NCI-H2107 (cell line): ENCODE data around the gene CEP97.
"Not testable (repeated sequence)": the region's sequence is repeated elsewhere in the genome, so short reads cannot be mapped to it uniquely, and the experiment has no call there.

ENCODE experiments used
- DNase-seq: peaks from one replicate; lab custom pipeline; 2025; lab: John Stamatoyannopoulos, UW

Gene CEP97

GRCh38 chr3:101701696-101702634 lies 22.4 kb upstream of the CEP97 start:
- no peak for DNase-seq

- DNase-seq = no peak
Measured at GRCh38 chr3:101702726-101703125, 21.7 kb upstream of the CEP97 start.

- no peak for DNase-seq
Measured at GRCh38 chr3:101703169-101703568, 21.2 kb upstream of the CEP97 start.

DNA sequence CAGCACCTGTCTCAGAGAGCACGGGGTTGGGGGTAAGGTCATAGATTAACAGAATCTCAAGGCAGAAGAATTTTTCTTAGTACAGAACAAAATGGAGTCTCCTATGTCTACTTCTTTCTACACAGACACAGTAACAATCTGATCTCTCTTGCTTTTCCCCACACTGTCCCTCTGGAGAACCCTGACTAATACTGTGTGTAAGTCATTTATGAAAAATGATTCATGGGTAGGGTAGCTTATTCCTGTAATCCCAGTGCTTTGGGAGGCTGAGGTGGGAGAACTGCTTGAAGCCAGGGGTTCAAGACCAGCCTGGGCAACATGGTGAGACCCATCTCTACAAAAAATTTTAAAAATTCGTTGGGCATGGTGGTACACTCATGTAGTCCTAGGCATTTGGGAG lies 19.8 kb upstream of the CEP97 start:
- not testable (repeated sequence) for DNase-seq

DNA sequence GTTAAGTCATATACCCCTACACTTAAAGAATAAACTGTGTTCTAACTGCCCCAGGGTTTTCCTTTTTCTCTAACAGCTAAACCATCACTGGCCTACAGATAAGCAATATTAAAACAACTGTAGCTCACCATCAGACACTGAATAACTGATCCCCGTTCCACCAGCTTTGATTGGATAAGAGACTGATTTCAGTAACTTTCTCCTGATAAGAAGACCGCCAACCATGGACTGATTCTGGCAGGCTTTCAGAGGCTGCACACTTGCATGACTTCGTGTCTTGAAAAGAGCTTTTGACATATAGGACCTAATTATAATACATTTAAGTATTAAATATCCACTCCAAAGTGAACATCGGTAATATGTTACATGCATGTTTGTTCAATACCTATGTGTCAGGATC lies 15.3 kb upstream of the CEP97 start:
- no peak for DNase-seq

GRCh38 chr3:101718455-101718854 lies 6.0 kb upstream of the CEP97 start:
- no peak for DNase-seq

DNA sequence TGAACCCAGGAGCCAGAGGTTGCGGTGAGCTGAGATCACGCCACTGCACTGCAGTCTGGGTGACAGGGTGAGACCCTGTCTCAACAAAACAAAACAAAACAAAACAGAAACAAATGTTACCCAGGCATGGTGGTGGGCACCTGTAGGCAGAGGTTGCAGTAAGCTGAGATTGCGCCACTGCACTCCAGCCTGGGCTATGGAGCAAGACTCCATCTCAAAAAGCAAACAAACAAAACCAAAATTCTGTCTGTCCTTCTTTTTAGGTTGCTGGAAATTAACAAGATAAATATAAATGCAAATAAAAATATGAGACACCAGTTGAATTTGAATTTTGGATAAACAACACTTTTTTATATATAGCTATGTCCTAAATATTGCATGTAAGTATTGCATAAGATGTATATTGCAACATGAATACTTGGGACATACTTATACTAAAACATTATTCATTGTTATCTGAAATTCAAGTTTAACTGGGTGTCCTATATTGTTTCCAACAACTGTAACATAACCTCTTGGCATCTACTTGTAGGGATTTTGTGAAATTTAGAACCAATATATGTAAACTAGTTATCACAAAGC lies 4.7 kb upstream of the CEP97 start:
- DNase-seq = no peak

- DNase-seq = no peak
Measured at GRCh38 chr3:101720851-101721840, 3.3 kb upstream of the CEP97 start.

- DNase-seq = no peak
Measured at GRCh38 chr3:101722394-101723173, 1.8 kb upstream of the CEP97 start.

DNA sequence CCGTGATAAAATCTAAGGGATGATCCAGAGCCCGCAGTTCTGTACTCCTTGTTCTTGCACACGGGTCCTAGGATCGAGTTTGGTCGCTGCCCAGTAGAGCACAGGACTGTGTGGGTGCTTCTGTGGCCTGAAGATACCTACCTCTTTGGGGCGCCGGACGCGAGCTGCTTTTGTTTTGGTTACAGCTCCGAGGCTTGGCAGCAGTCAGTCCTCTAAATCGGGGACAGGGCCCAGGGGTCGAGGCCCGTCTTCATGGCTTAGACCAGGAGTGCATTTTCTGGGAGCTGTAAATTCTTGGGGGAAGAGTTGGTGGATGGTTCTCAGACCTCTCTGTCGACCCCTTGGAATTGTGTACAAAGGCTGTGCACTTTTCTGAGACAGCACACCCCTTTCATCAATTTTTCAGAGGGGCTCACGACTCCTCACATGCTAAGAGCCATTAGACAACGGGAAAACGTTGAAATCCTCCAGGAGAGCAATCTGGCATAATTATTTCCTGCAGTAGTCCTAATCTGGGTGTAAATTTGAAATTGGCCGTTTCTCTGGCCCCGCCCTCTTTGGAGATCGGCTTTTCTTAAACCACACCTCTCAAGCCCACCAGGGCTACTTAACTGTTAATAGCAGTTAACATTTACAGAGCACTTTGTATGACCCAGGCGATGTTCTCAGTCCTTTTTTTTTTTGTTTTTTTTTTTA lies 928 bp downstream of the CEP97 start:
- DNase-seq = no peak

- DNase-seq = no peak
Measured at GRCh38 chr3:101725890-101726275, 1.5 kb downstream of the CEP97 start.

GRCh38 chr3:101729586-101729985 lies 5.2 kb downstream of the CEP97 start:
- no peak for DNase-seq

- no peak for DNase-seq
Measured at GRCh38 chr3:101730839-101731238, 6.4 kb downstream of the CEP97 start.

- no peak for DNase-seq
Measured at GRCh38 chr3:101732240-101732641, 7.8 kb downstream of the CEP97 start.

- no peak for DNase-seq
Measured at GRCh38 chr3:101735833-101736232, 11.4 kb downstream of the CEP97 start.

DNA sequence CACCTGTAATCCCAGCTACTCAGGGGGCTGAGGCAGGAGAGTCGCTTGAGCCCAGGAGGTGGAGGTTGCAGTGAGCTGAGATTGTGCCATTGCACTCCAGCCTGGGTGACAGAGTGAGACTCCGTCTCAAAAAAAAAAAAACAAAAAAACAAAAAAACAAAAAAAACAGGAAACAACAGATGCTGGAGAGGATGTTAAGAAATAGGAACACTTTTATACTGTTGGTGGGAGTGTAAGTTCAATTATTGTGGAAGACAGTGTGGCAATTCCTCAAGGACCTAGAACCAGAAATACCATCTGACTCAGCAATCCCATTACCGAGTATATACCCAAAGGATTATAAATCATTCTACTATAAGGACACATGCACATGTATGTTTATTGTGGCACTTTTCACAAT lies 17.5 kb downstream of the CEP97 start:
- DNase-seq = not testable (repeated sequence)

DNA sequence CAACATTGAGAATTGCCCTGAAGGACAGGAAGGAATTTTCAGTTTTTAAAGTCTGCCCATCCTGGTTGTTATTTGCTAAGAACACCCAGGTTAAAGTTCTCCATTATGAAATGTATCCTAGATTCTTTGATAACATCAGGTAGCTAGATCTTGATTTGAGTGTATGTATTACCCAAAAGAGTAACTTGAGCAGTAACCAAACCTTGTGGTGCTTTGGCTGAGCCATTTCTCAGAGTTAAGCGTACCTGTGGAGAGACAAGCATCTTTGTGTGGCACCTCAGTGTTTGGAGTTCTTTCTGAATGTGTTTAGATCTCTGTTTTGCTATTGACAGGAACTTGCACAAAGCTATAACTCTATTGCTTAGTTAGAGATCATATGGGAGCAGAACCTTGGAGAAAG lies 20.4 kb downstream of the CEP97 start:
- DNase-seq = no peak

DNA sequence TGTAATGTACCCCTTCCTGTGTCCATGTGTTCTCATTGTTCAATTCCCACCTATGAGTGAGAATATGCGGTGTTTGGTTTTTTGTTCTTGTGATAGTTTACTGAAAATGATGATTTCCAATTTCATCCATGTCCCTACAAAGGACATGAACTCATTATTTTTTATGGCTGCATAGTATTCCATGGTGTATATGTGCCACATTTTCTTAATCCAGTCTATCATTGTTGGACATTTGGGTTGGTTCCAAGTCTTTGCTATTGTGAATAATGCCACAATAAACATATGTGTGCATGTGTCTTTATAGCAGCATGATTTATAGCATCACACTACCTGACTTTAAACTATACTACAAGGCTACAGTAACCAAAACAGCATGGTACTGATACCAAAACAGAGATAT lies 21.5 kb downstream of the CEP97 start:
- not testable (repeated sequence) for DNase-seq

DNA sequence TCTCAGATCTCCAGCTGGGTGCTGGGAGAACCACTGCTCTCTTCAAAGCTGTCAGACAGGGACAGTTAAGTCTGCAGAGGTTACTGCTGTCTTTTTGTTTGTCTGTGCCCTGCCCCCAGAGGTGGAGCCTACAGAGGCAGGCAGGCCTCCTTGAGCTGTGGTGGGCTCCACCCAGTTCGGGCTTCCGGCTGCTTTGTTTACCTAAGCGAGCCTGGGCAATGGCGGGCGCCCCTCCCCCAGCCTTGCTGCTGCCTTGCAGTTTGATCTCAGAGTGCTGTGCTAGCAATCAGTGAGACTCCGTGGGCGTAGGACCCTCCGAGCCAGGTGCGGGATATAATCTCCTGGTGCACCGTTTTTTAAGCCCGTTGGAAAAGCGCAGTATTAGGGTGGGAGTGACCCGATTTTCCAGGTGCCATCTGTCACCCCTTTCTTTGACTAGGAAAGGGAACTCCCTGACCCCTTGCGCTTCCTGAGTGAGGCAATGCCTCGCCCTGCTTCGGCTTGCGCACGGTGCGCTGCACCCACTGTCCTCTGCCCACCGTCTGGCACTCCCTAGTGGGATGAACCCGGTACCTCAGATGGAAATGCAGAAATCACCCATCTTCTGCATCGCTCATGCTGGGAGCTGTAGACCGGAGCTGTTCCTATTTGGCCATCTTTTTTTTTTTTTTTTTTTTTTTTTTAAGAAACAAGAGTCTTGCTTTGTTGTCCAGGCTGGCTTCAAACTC lies 29.1 kb downstream of the CEP97 start:
- not testable (repeated sequence) for DNase-seq

DNA sequence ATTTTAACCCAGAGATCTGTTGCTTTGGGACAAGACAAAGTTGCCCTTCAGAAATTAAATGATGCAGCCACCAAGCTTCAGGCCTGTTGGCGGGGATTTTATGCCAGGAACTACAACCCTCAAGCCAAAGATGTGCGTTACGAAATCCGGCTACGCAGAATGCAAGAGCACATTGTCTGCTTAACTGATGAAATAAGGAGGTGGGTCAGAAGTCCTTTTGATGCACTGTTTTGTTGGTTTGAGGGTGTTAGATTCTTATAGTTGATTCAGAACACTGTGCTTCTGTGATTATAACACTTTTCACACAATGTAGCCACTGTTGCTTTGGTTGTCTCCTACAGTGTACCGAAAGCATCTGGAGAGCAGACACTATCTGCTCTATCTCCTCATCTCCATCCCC lies 33.8 kb downstream of the CEP97 start:
- DNase-seq = no peak
